Neural cell (in vitro differentiated cells): ENCODE data around the gene PKN1. TPM values are rescaled to one million over a fixed set of nuclear protein-coding genes. Genes with fewer than 3 reads are reported as not detected.

Source experiments
- H2AFZ ChIP-seq: fragments of 200-600, 300-800 bp; sonication (generic), shearing (Covaris generic); 2 replicates; pipeline ENCODE4 v1.6.0; 2014; ENCODE audit warnings: low read depth, mild to moderate bottlenecking, antibody characterized with exemption, low read length, moderate library complexity
- H3F3A ChIP-seq: fragments of 200-600 bp; shearing (Covaris generic); 2 replicates; pipeline ENCODE4 v1.6.1; 2016; ENCODE audit warnings: mild to moderate bottlenecking, moderate library complexity, mixed read lengths, antibody characterized with exemption, low read length; ENCODE audit not compliant: insufficient read depth, poor library complexity, severe bottlenecking
- H3K27ac ChIP-seq: fragments of 200-600, 300-800 bp; sonication (generic), shearing (Covaris generic); 2 replicates; pipeline ENCODE4 v1.5.1; 2014; ENCODE audit warnings: mild to moderate bottlenecking, low read length, moderate library complexity
- H3K27me3 ChIP-seq: fragments of 300-800, 200-600 bp; sonication (generic), shearing (Covaris generic); 2 replicates; pipeline ENCODE4 v1.6.0; 2014; ENCODE audit warnings: mild to moderate bottlenecking, low read depth, low read length, moderate library complexity; ENCODE audit not compliant: insufficient read depth
- H3K36me3 ChIP-seq: fragments of 300-800, 200-600 bp; sonication (generic), shearing (Covaris generic); 2 replicates; pipeline ENCODE4 v1.5.1; 2014; ENCODE audit warnings: mild to moderate bottlenecking, antibody characterized with exemption, low read length, moderate library complexity; ENCODE audit not compliant: insufficient read depth
- H3K4me2 ChIP-seq: fragments of 300-800, 200-600 bp; sonication (generic), shearing (Covaris generic); 2 replicates; pipeline ENCODE4 v1.6.0; 2014; ENCODE audit warnings: mild to moderate bottlenecking, low read length
- H3K4me3 ChIP-seq: fragments of 300-800, 200-600 bp; sonication (generic), shearing (Covaris generic); 2 replicates; pipeline ENCODE4 v1.5.1; 2014; ENCODE audit warnings: mild to moderate bottlenecking, low read length, moderate library complexity
- H3K79me2 ChIP-seq: fragments of 200-600 bp; shearing (Covaris generic); replicated peaks from 2 replicates; pipeline ENCODE4 v1.6.0; 2014; ENCODE audit warnings: mild to moderate bottlenecking, low read length, moderate library complexity; ENCODE audit not compliant: insufficient read depth
- H3K9ac ChIP-seq: fragments of 300-800, 200-600 bp; sonication (generic), shearing (Covaris generic); 2 replicates; pipeline ENCODE4 v1.6.1; 2016; ENCODE audit warnings: mild to moderate bottlenecking, low read length, mixed read lengths
- H3K9me2 ChIP-seq: fragments of 200-600 bp; shearing (Covaris generic); 2 replicates; pipeline ENCODE4 v1.6.1; 2016; ENCODE audit warnings: mild to moderate bottlenecking, low read length, mixed read lengths; ENCODE audit not compliant: insufficient read depth
- H3K9me3 ChIP-seq: fragments of 200-600, 300-800 bp; sonication (generic), shearing (Covaris generic); 2 replicates; pipeline ENCODE4 v1.6.1; 2016; ENCODE audit warnings: mild to moderate bottlenecking, mixed run types, low read length, moderate library complexity, mixed read lengths
- H4K20me1 ChIP-seq: fragments of 200-600 bp; shearing (Covaris generic); 2 replicates; pipeline ENCODE4 v1.6.1; 2016; ENCODE audit warnings: mild to moderate bottlenecking, mixed run types; ENCODE audit not compliant: insufficient read depth
- CTCF ChIP-seq: fragments of 450-650 bp; IDR thresholded peaks from 2 replicates; pipeline ENCODE4 v1.5.1; 2014; ENCODE audit warnings: antibody characterized with exemption, mild to moderate bottlenecking, moderate library complexity; ENCODE audit not compliant: poor library complexity, severe bottlenecking
- EP300 ChIP-seq: fragments of 450-650 bp; conservative IDR thresholded peaks from 2 replicates; pipeline ENCODE4 v1.6.1; 2014; ENCODE audit warnings: antibody characterized with exemption, mild to moderate bottlenecking, moderate library complexity; ENCODE audit not compliant: poor library complexity, severe bottlenecking
- EZH2 ChIP-seq: fragments of 200-600, 300-800 bp; shearing (Covaris generic), sonication (generic); IDR thresholded peaks from 2 replicates; pipeline ENCODE4 v1.6.1; 2014; ENCODE audit warnings: antibody characterized with exemption, low read length, borderline replicate concordance, mild to moderate bottlenecking; ENCODE audit not compliant: insufficient read depth, poor library complexity, severe bottlenecking
- MXI1 ChIP-seq: fragments of 450-650 bp; conservative IDR thresholded peaks from 2 replicates; pipeline ENCODE4 v1.6.1; 2014; ENCODE audit warnings: antibody characterized with exemption, mild to moderate bottlenecking; ENCODE audit not compliant: poor library complexity, severe bottlenecking
- POLR2AphosphoS5 ChIP-seq: IDR thresholded peaks from 2 replicates; pipeline ENCODE4 v1.6.1; 2012
- RAD21 ChIP-seq: fragments of 450-650 bp; conservative IDR thresholded peaks from 2 replicates; pipeline ENCODE4 v1.6.1; 2014; ENCODE audit warnings: antibody characterized with exemption, mild to moderate bottlenecking, moderate library complexity
- SMC3 ChIP-seq: fragments of 450-650 bp; conservative IDR thresholded peaks from 2 replicates; pipeline ENCODE4 v1.6.1; 2014; ENCODE audit warnings: antibody characterized with exemption, mild to moderate bottlenecking, moderate library complexity; ENCODE audit not compliant: poor library complexity
- TAF1 ChIP-seq: IDR thresholded peaks from 2 replicates; pipeline ENCODE4 v1.6.1; 2012; ENCODE audit warnings: low read depth
- polyA plus RNA-seq: library from polyadenylated mRNA; depleted of rRNA; stranded (reverse); fragments of >200 nt; gene quantifications from 2 replicates; pipeline ENCODE4 v1.2.3, GENCODE V29; 2014
- TF ChIP-seq, protein P1 (sequence below): IDR thresholded peaks from 2 replicates; pipeline ENCODE4 v1.6.1; 2012; ENCODE audit warnings: borderline replicate concordance

PKN1 gene
- polyA plus RNA-seq, 1 donor from 2014 or later: 64.4 TPM

GRCh38 chr19:14470031-14470876 lies 37.1 kb downstream of the PKN1 start:
- Histone ChIP-seq H3K79me2 (no peaks in the 10 kb centered on the region), H2AFZ (no peak overlapping the region), H3K36me3 (no peaks in the 10 kb centered on the region), H3K9ac (no peak overlapping the region), H4K20me1 (no peaks in the 10 kb centered on the region), H3K4me2 (no peak overlapping the region), H3K9me2 (no peaks in the 10 kb centered on the region), H3K4me3 (no peak overlapping the region), H3K27ac (no peak overlapping the region), H3F3A (no peaks in the 10 kb centered on the region), H3K27me3 (no peaks in the 10 kb centered on the region), H3K9me3 (no peaks in the 10 kb centered on the region)
- TF ChIP-seq CTCF (no peak), EP300 (no peak), TAF1 (no peak), MXI1 (no peak), EZH2 (no peak), SMC3 (no peak), RAD21 (no peak), POLR2AphosphoS5 (no peak)
- TF ChIP-seq, protein P1, sequence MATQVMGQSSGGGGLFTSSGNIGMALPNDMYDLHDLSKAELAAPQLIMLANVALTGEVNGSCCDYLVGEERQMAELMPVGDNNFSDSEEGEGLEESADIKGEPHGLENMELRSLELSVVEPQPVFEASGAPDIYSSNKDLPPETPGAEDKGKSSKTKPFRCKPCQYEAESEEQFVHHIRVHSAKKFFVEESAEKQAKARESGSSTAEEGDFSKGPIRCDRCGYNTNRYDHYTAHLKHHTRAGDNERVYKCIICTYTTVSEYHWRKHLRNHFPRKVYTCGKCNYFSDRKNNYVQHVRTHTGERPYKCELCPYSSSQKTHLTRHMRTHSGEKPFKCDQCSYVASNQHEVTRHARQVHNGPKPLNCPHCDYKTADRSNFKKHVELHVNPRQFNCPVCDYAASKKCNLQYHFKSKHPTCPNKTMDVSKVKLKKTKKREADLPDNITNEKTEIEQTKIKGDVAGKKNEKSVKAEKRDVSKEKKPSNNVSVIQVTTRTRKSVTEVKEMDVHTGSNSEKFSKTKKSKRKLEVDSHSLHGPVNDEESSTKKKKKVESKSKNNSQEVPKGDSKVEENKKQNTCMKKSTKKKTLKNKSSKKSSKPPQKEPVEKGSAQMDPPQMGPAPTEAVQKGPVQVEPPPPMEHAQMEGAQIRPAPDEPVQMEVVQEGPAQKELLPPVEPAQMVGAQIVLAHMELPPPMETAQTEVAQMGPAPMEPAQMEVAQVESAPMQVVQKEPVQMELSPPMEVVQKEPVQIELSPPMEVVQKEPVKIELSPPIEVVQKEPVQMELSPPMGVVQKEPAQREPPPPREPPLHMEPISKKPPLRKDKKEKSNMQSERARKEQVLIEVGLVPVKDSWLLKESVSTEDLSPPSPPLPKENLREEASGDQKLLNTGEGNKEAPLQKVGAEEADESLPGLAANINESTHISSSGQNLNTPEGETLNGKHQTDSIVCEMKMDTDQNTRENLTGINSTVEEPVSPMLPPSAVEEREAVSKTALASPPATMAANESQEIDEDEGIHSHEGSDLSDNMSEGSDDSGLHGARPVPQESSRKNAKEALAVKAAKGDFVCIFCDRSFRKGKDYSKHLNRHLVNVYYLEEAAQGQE: no peak

- Histone ChIP-seq H3K27ac (no peak overlapping the region), H3K4me2 (no peak overlapping the region), H3K79me2 (no peaks in the 10 kb centered on the region), H3F3A (no peaks in the 10 kb centered on the region), H3K27me3 (no peaks in the 10 kb centered on the region), H3K36me3 (no peaks in the 10 kb centered on the region), H3K9me2 (no peaks in the 10 kb centered on the region), H3K9me3 (no peaks in the 10 kb centered on the region), H3K4me3 (no peak overlapping the region), H4K20me1 (no peaks in the 10 kb centered on the region), H2AFZ (no peak overlapping the region), H3K9ac (no peak overlapping the region)
- TF ChIP-seq EZH2: no peak
- no peak for TF ChIP-seq CTCF
- TF ChIP-seq SMC3: no peak
- TF ChIP-seq POLR2AphosphoS5: no peak
Observed at GRCh38 chr19:14471436-14472187, 38.5 kb downstream of the PKN1 start.
